ENCODE results near the gene CPLANE2. TPM values are rescaled to one million over a fixed set of nuclear protein-coding genes. Genes with fewer than 3 reads are reported as not detected.

The CPLANE2 gene
- total and polyA plus RNA-seq, 12 donors = 2.2 to 11.1 (median 6.8) TPM

DNA sequence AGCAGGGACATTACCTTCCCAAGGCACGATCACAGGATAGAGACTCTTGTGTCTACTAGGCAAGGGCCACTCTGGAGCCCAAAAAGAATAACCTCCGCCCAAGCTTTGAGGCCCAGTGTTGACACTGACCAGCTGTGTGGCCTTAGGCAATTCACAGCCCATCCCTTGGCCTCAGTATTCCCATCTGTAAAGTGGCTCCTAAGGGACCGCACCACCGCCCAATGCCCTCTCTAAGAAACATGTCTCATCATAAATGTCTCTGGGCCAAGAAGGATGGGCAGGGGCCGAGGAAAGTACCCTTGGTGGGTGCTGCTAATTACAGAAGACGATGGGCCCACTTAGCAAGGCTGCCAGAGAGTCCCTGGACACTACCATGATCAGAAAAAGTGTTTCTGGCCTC lies 25.2 kb downstream of the CPLANE2 start:
- WGBS, 2 donors = 83 to 91% methylated on average over 6 of the region's 6 CpGs
- TF ChIP-seq, protein P1, sequence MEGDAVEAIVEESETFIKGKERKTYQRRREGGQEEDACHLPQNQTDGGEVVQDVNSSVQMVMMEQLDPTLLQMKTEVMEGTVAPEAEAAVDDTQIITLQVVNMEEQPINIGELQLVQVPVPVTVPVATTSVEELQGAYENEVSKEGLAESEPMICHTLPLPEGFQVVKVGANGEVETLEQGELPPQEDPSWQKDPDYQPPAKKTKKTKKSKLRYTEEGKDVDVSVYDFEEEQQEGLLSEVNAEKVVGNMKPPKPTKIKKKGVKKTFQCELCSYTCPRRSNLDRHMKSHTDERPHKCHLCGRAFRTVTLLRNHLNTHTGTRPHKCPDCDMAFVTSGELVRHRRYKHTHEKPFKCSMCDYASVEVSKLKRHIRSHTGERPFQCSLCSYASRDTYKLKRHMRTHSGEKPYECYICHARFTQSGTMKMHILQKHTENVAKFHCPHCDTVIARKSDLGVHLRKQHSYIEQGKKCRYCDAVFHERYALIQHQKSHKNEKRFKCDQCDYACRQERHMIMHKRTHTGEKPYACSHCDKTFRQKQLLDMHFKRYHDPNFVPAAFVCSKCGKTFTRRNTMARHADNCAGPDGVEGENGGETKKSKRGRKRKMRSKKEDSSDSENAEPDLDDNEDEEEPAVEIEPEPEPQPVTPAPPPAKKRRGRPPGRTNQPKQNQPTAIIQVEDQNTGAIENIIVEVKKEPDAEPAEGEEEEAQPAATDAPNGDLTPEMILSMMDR (IDR thresholded peaks at IDR 0.05) = no peak
- H3K4me1 ChIP-seq = peaks cover 3 to 21% (median 18%) of the 10 kb centered on the region in 9 donors
- intact Hi-C loops (cut with DNase I) = no loop called here
- no peaks in the 10 kb centered on the region for H3K27me3 ChIP-seq
- no peaks in the 10 kb centered on the region for H3K36me3 ChIP-seq
- no peak overlapping the region for H3K4me3 ChIP-seq
- no peak overlapping the region for H3K27ac ChIP-seq
- no peaks in the 10 kb centered on the region for H3K9me3 ChIP-seq
- DNase-seq (no peak), ATAC-seq (no peak)

DNA sequence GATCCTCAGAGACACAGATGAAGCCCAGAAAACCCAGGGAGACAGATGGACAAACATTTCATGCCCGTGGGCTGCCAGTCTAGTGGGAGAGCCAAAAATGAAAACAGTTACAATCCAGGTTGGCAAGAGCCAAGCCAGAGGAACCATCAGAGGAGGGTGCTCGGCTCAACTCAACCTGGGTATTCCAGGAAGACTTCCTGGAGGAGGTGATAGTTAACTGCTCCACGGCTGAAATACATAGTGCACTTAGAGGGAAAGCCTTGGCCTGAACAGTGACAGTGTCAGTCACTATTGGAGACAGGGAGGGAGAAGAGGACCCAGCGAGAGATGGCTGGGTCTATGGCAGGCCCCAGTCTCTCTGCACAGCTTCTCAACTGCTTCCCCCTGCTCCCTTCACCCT lies 26.4 kb downstream of the CPLANE2 start:
- Histone ChIP-seq H3K36me3 (no peaks in the 10 kb centered on the region), H3K9me3 (no peaks in the 10 kb centered on the region), H3K27me3 (no peaks in the 10 kb centered on the region), H3K4me3 (no peak overlapping the region), H3K4me1 (peaks cover 0 to 20% (median 14%) of the 10 kb centered on the region in 9 donors), H3K27ac (no peak overlapping the region)
- intact Hi-C loops (cut with DNase I) = no loop called here
- WGBS, 2 donors = 87 to 90% methylated on average over 4 of the region's 4 CpGs
- DNase-seq (no peak), ATAC-seq (no peak)
- TF ChIP-seq, protein P1 (IDR thresholded peaks at IDR 0.05) = no peak

DNA sequence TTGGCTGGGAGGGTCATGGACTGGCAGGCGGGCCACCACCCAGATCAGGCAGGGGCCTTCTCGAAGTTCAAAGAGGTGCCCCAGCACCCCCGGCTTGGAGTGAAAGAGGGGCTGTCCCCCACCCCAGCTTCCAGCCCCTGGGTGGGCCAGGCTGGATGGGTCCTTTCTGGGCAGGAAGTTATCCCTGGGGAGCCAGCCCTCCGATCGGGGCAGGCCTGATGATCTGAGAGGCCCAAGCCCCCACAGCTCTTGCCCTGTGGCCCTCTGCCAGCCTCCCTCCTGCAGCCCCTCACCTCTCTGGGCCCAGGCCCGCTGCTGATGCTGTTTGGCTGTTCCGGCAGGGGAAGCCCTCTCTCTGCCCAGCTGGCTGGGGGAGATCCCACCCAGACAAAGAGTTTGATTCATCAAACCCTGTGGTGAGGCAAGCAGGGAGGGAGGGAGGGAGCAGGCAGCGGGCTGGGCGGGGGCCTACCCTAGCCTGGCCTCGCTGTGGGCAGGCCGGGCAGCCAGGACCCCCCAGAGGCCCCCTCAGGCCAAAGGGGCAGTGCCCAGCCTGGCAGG lies 27.1 kb downstream of the CPLANE2 start:
- TF ChIP-seq, protein P1 (IDR thresholded peaks at IDR 0.05) = no peak
- H3K27ac ChIP-seq = no peak overlapping the region
- DNase-seq (no peak), ATAC-seq (no peak)
- intact Hi-C loops (cut with DNase I) = loop anchor here in 8 of 10 donors (5.0 to 10.0 kb wide), 4 partner anchors 32 to 155 kb away; partner anchors contain the start of genes SZRD1 (in 5 of the 8) and FBXO42 (in 2 of the 8)
- H3K27me3 ChIP-seq = no peaks in the 10 kb centered on the region
- no peak overlapping the region for H3K4me3 ChIP-seq
- H3K4me1 ChIP-seq = peaks cover 0 to 25% (median 17%) of the 10 kb centered on the region in 9 donors
- no peaks in the 10 kb centered on the region for H3K9me3 ChIP-seq
- no peaks in the 10 kb centered on the region for H3K36me3 ChIP-seq
- 81 to 84% methylated on average over 11 of the region's 11 CpGs for WGBS, 2 donors

DNA sequence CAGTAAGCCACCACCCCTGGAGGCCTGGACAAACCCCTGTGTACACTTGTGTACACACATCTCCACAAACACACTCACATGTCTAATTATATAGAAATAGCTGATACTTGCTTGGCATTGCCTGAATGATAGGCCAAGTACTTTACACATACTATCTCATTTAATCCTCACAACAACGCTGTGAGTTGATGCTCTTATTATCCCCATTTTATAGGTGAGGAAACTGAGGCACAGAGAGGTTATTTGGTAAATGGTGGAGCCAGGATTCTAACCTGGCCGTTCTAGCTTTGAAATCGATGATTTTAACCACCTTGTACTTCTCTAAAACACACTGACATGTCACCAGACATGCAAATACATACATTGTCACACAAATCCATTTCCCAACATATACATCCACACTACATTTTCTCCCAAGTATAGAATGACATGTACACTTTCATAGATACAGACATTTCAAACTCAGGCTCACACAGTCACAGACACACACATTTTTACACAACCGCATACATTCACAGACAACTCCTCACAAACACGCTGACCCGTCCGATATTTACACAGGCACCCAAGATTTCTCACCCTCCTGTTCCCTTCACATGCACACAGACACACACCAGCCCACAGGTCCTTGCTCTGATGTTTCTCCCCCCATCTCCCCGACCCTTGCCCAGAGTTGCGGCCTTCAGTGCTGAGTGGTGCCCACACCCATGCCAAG lies 27.7 kb downstream of the CPLANE2 start:
- WGBS, 2 donors = 84% methylated on average over 9 of the region's 9 CpGs
- Histone ChIP-seq H3K36me3 (no peaks in the 10 kb centered on the region), H3K27ac (no peak overlapping the region), H3K9me3 (no peaks in the 10 kb centered on the region), H3K27me3 (no peaks in the 10 kb centered on the region), H3K4me1 (peaks cover 0 to 25% (median 17%) of the 10 kb centered on the region in 9 donors), H3K4me3 (no peak overlapping the region)
- intact Hi-C loops (cut with DNase I) = loop anchor here in 8 of 10 donors (5.0 to 10.0 kb wide), 4 partner anchors 33 to 156 kb away; partner anchors contain the start of genes SZRD1 (in 5 of the 8) and FBXO42 (in 2 of the 8)
- TF ChIP-seq, protein P1 (IDR thresholded peaks at IDR 0.05) = no peak
- no peak for DNase-seq
- no peak for ATAC-seq
